HEK293 (cell line): ENCODE data around the gene ST7.

Source experiments
- CTCF ChIA-PET: fragments of 350-600 bp; formaldehyde crosslinking; extraction: SDS; loops from one replicate; lab custom pipeline; 2021; ENCODE audit warnings: antibody characterized with exemption; lab: Yijun Ruan, JAX
- POLR2A ChIA-PET: fragments of 300-600 bp; formaldehyde crosslinking; extraction: SDS; loops from one replicate; lab custom pipeline; 2020; ENCODE audit warnings: antibody characterized with exemption, inconsistent platforms; lab: Yijun Ruan, JAX
- H3K27ac ChIP-seq: fragments of 200-500 bp; sonication (Bioruptor generic); 2 replicates; pipeline ENCODE4 v1.5.1; 2014; ENCODE audit warnings: low read depth, low read length, control low read depth, inconsistent platforms; ENCODE audit errors: extremely low read depth
- H3K36me3 ChIP-seq, 2 experiments: fragments of 200-500 bp in 1 of 2; sonication (Bioruptor generic) in 1 of 2; 1 replicate in 1 of 2; 2 replicates in 1 of 2; pipeline ENCODE4 v1.5.1; 2014 to 2017; ENCODE audit warnings: inconsistent platforms in 2 of 2, low read length in 2 of 2; ENCODE audit not compliant: control insufficient read depth in 2 of 2, insufficient read depth in 1 of 2
- H3K4me1 ChIP-seq: fragments of 200-500 bp; sonication (Bioruptor generic); 2 replicates; pipeline ENCODE4 v1.5.1; 2014; ENCODE audit warnings: mild to moderate bottlenecking, low read length, inconsistent platforms; ENCODE audit not compliant: control insufficient read depth, insufficient read depth
- H3K4me3 ChIP-seq: 2 replicates; pipeline ENCODE4 v1.5.1; 2011; ENCODE audit warnings: low read depth, mild to moderate bottlenecking, control low read depth, low read length, moderate library complexity
- H3K9me3 ChIP-seq: fragments of 200-500 bp; sonication (Bioruptor generic); 2 replicates; pipeline ENCODE4 v1.5.1; 2014; ENCODE audit warnings: low read depth, low read length, inconsistent platforms; ENCODE audit not compliant: control insufficient read depth, insufficient read depth
- HIC1 ChIP-seq: fragments of 450-650 bp; formaldehyde crosslinking; IDR thresholded peaks from 2 replicates; pipeline ENCODE4 v1.5.1; 2016; ENCODE audit warnings: missing biosample characterization, missing genetic modification characterization
- HOXD13 ChIP-seq: sonication (generic); formaldehyde crosslinking; IDR thresholded peaks from 2 replicates; pipeline ENCODE4 v1.8.0; 2022; ENCODE audit warnings: missing genetic modification reagents, borderline replicate concordance
- PBX3 ChIP-seq: sonication (generic); formaldehyde crosslinking; IDR thresholded peaks from 2 replicates; pipeline ENCODE4 v1.8.1; 2022; ENCODE audit warnings: mild to moderate bottlenecking, moderate library complexity, missing genetic modification reagents
- SETDB1 ChIP-seq: IDR thresholded peaks from one replicate; pipeline ENCODE4 v1.6.1; 2017; ENCODE audit warnings: mild to moderate bottlenecking, low read length, moderate library complexity, mixed read lengths; ENCODE audit not compliant: insufficient read length
- TCF7L2 ChIP-seq: IDR thresholded peaks from 2 replicates; pipeline ENCODE4 v1.6.1; 2011; ENCODE audit warnings: low read depth, mild to moderate bottlenecking, inconsistent platforms, low read length, moderate library complexity, borderline replicate concordance
- ZFP69B ChIP-seq: fragments of 450-650 bp; formaldehyde crosslinking; IDR thresholded peaks from 2 replicates; pipeline ENCODE4 v1.5.1; 2016; ENCODE audit warnings: missing biosample characterization, missing genetic modification characterization
- ZNF10 ChIP-seq: fragments of 450-650 bp; formaldehyde crosslinking; IDR thresholded peaks from 2 replicates; pipeline ENCODE4 v1.5.1; 2017; ENCODE audit warnings: missing biosample characterization, missing genetic modification characterization
- ZNF121 ChIP-seq: fragments of 450-650 bp; formaldehyde crosslinking; IDR thresholded peaks from 2 replicates; pipeline ENCODE4 v1.5.1; 2016; ENCODE audit warnings: missing biosample characterization, missing genetic modification characterization
- ZNF223 ChIP-seq: fragments of 450-650 bp; formaldehyde crosslinking; IDR thresholded peaks from 2 replicates; pipeline ENCODE4 v1.5.1; 2016; ENCODE audit warnings: missing biosample characterization, missing genetic modification characterization
- ZNF366 ChIP-seq: fragments of 450-650 bp; formaldehyde crosslinking; conservative IDR thresholded peaks from 2 replicates; pipeline ENCODE4 v1.5.1; 2016; ENCODE audit warnings: missing biosample characterization, missing genetic modification characterization
- ZNF404 ChIP-seq: fragments of 450-650 bp; formaldehyde crosslinking; IDR thresholded peaks from 2 replicates; pipeline ENCODE4 v1.5.1; 2017; ENCODE audit warnings: missing biosample characterization, missing genetic modification characterization
- ZNF449 ChIP-seq: fragments of 450-650 bp; formaldehyde crosslinking; IDR thresholded peaks from 2 replicates; pipeline ENCODE4 v1.5.1; 2017; ENCODE audit warnings: missing biosample characterization, mild to moderate bottlenecking, missing genetic modification characterization, moderate library complexity
- ZNF501 ChIP-seq: fragments of 450-650 bp; formaldehyde crosslinking; IDR thresholded peaks from 2 replicates; pipeline ENCODE4 v1.5.1; 2016; ENCODE audit warnings: missing biosample characterization, missing genetic modification characterization
- ZNF521 ChIP-seq: fragments of 450-650 bp; formaldehyde crosslinking; IDR thresholded peaks from 2 replicates; pipeline ENCODE4 v1.5.1; 2017; ENCODE audit warnings: missing biosample characterization, mild to moderate bottlenecking, missing genetic modification characterization
- ZNF549 ChIP-seq: fragments of 450-650 bp; IDR thresholded peaks from 2 replicates; pipeline ENCODE4 v1.5.1; 2018; ENCODE audit warnings: missing biosample characterization, missing genetic modification characterization, mild to moderate bottlenecking, inconsistent platforms, moderate library complexity
- ZNF560 ChIP-seq: fragments of 450-650 bp; formaldehyde crosslinking; IDR thresholded peaks from 2 replicates; pipeline ENCODE4 v1.5.1; 2017; ENCODE audit warnings: missing biosample characterization, missing genetic modification characterization, borderline replicate concordance
- ZSCAN4 ChIP-seq: fragments of 450-650 bp; formaldehyde crosslinking; IDR thresholded peaks from 2 replicates; pipeline ENCODE4 v1.5.1; 2017; ENCODE audit warnings: missing biosample characterization, missing genetic modification characterization
- TF ChIP-seq, protein P1 (sequence below): fragments of 450-650 bp; formaldehyde crosslinking; IDR thresholded peaks from 2 replicates; pipeline ENCODE4 v1.5.1; 2016; ENCODE audit warnings: missing biosample characterization, missing genetic modification characterization
- TF ChIP-seq, protein P2 (sequence below): fragments of 450-650 bp; formaldehyde crosslinking; IDR thresholded peaks from 2 replicates; pipeline ENCODE4 v1.5.1; 2016; ENCODE audit warnings: missing biosample characterization, missing genetic modification characterization

ST7 gene

GRCh38 chr7:117248829-117249228 lies 295.5 kb downstream of the ST7 start (continued):
- TF ChIP-seq ZNF449 (tag by site-specific recombination): no peak
- no peak for TF ChIP-seq TCF7L2

DNA sequence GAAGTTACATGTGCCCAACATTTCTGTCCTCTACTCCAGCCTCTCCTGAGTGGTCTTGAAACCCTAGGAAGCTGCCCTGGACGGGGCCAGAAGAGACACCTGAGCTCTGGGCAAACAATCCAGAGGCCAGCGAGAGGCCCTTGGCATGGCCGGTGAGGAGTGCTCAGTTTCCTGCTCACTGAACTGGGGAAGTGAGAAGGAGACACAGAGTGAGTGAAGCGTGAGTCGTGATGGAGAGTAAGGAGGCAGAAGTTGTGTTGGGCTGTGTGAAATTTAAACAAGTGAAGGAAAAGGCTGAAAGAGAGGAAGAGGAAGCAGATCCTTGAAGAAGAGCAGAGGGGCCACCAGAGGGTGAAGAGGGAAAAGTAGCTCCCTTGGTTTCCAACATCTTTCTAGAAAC lies 296.4 kb downstream of the ST7 start:
- H3K36me3 ChIP-seq: no peaks in the 10 kb centered on the region
- no peaks in the 10 kb centered on the region for H3K4me1 ChIP-seq
- ChIA-PET CTCF (no interaction called here), POLR2A (no interaction called here)
- H3K4me3 ChIP-seq: no peak overlapping the region
- no peak overlapping the region for H3K27ac ChIP-seq
- no peaks in the 10 kb centered on the region for H3K9me3 ChIP-seq
- TF ChIP-seq, protein P1, sequence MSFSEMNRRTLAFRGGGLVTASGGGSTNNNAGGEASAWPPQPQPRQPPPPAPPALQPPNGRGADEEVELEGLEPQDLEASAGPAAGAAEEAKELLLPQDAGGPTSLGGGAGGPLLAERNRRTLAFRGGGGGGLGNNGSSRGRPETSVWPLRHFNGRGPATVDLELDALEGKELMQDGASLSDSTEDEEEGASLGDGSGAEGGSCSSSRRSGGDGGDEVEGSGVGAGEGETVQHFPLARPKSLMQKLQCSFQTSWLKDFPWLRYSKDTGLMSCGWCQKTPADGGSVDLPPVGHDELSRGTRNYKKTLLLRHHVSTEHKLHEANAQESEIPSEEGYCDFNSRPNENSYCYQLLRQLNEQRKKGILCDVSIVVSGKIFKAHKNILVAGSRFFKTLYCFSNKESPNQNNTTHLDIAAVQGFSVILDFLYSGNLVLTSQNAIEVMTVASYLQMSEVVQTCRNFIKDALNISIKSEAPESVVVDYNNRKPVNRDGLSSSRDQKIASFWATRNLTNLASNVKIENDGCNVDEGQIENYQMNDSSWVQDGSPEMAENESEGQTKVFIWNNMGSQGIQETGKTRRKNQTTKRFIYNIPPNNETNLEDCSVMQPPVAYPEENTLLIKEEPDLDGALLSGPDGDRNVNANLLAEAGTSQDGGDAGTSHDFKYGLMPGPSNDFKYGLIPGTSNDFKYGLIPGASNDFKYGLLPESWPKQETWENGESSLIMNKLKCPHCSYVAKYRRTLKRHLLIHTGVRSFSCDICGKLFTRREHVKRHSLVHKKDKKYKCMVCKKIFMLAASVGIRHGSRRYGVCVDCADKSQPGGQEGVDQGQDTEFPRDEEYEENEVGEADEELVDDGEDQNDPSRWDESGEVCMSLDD (tag by site-specific recombination): no peak
- TF ChIP-seq HOXD13: no peak
- no peak for TF ChIP-seq ZNF549 (tag by site-specific recombination)
- no peak for TF ChIP-seq ZNF521 (tag by site-specific recombination)
- no peak for TF ChIP-seq ZSCAN4 (tag by site-specific recombination)
- no peak for TF ChIP-seq ZNF366 (tag by site-specific recombination)
- no peak for TF ChIP-seq ZNF10 (tag by site-specific recombination)
- TF ChIP-seq ZNF560: no peak
- TF ChIP-seq ZNF121 (tag by site-specific recombination): no peak
- no peak for TF ChIP-seq ZNF404 (tag by site-specific recombination)
- TF ChIP-seq, protein P2, sequence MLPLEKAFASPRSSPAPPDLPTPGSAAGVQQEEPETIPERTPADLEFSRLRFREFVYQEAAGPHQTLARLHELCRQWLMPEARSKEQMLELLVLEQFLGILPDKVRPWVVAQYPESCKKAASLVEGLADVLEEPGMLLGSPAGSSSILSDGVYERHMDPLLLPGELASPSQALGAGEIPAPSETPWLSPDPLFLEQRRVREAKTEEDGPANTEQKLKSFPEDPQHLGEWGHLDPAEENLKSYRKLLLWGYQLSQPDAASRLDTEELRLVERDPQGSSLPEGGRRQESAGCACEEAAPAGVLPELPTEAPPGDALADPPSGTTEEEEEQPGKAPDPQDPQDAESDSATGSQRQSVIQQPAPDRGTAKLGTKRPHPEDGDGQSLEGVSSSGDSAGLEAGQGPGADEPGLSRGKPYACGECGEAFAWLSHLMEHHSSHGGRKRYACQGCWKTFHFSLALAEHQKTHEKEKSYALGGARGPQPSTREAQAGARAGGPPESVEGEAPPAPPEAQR: no peak
- TF ChIP-seq ZFP69B (tag by site-specific recombination): no peak
- TF ChIP-seq HIC1 (tag by site-specific recombination): no peak
- no peak for TF ChIP-seq ZNF501 (tag by site-specific recombination)
- no peak for TF ChIP-seq PBX3 (CRISPR knock-in tag)
- TF ChIP-seq ZNF223: no peak
- no peak for TF ChIP-seq SETDB1
